K562 (cell line): Measurements from ENCODE around the gene PHYKPL.
"Not testable (repeated sequence)": the region's sequence is repeated elsewhere in the genome, so short reads cannot be mapped to it uniquely, and the experiment has no call there.

Experiments used
- CHD4 ChIP-seq: fragments of 200-600 bp; sonication (generic); IDR thresholded peaks from 3 replicates; pipeline ENCODE4 v1.6.1; 2012; ENCODE audit warnings: low read depth, mild to moderate bottlenecking, mixed read lengths, low read length, inconsistent platforms; ENCODE audit not compliant: insufficient read depth, insufficient replicate concordance, poor library complexity, severe bottlenecking
- COPS2 ChIP-seq: fragments of 450-650 bp; conservative IDR thresholded peaks from 2 replicates; pipeline ENCODE4 v1.6.1; 2016; ENCODE audit warnings: mild to moderate bottlenecking, moderate library complexity
- CTCF ChIP-seq, 3 experiments: IDR thresholded peaks in 2 of 3; conservative IDR thresholded peaks in 1 of 3; 2 replicates each; pipeline ENCODE4 v1.5.1; 2011 to 2012; ENCODE audit warnings: low read length in 3 of 3, mild to moderate bottlenecking in 3 of 3, control low read depth in 2 of 3, improper control_type of control experiment in 1 of 3, inconsistent platforms in 1 of 3, low read depth in 1 of 3, mixed read lengths in 1 of 3, moderate library complexity in 1 of 3; ENCODE audit not compliant: insufficient read depth in 2 of 3
- E2F1 ChIP-seq: sonication (generic); formaldehyde crosslinking; IDR thresholded peaks from 2 replicates; pipeline ENCODE4 v1.8.1; 2023; ENCODE audit warnings: mild to moderate bottlenecking, missing genetic modification reagents, moderate library complexity

GRCh38 chr5:178198151-178198550, 34.5 kb downstream of the PHYKPL start:
- not testable (repeated sequence) for TF ChIP-seq CTCF (IDR thresholded peaks at IDR 0.05 in 2 of 3, conservative IDR thresholded peaks at IDR 0.05 in 1 of 3; ENCODE audit: insufficient read depth in 2 of 3, low read depth in 1 of 3, low read length in 3 of 3); E2F1 (CRISPR knock-in tag); CHD4; COPS2
